Activated CD8-positive, alpha-beta memory T cell treated with anti-CD3 and anti-CD28 coated beads, Interleukin-2, amount 10 ng/mL, durations not matched to agents 7 days and 5 days (primary cell): ENCODE data around the gene RDH5. TPM values are rescaled to one million over a fixed set of nuclear protein-coding genes. Genes with fewer than 3 reads are reported as not detected.

Experiments used
- ATAC-seq: fragments of 150-1000 bp; cut with Tn5 transposase; one replicate; pipeline ENCODE4 v1.10.0; 2021; ENCODE audit warnings: moderate library complexity
- CTCF ChIA-PET: fragments of 350-600 bp; sonication (Branson Sonifier 250); formaldehyde crosslinking; loops from one replicate; lab custom pipeline; 2021; ENCODE audit warnings: antibody characterized with exemption; lab: Charles Lee
- DNase-seq: peaks from one replicate; pipeline ENCODE4 v3.0.0-alpha.2; 2020
- H3K27ac Mint-ChIP-seq: one replicate; pipeline ENCODE4 v1.8.0; 2021; ENCODE audit warnings: mild to moderate bottlenecking, mixed read lengths
- H3K27me3 Mint-ChIP-seq: one replicate; pipeline ENCODE4 v1.8.0; 2021; ENCODE audit warnings: mixed read lengths
- H3K36me3 Mint-ChIP-seq: one replicate; pipeline ENCODE4 v1.8.0; 2021; ENCODE audit warnings: mild to moderate bottlenecking, mixed read lengths
- H3K4me1 Mint-ChIP-seq: one replicate; pipeline ENCODE4 v1.8.0; 2021; ENCODE audit warnings: mixed read lengths
- H3K4me3 Mint-ChIP-seq: one replicate; pipeline ENCODE4 v1.8.0; 2021; ENCODE audit warnings: mild to moderate bottlenecking, moderate library complexity, mixed read lengths
- H3K9me3 Mint-ChIP-seq: one replicate; pipeline ENCODE4 v1.8.0; 2022; ENCODE audit warnings: low read depth, mixed read lengths
- total RNA-seq, 2 experiments: library from RNA; stranded (reverse); gene quantifications; one replicate each; pipeline ENCODE4 v1.2.3, GENCODE V29; 2021

RDH5 gene, protein sequence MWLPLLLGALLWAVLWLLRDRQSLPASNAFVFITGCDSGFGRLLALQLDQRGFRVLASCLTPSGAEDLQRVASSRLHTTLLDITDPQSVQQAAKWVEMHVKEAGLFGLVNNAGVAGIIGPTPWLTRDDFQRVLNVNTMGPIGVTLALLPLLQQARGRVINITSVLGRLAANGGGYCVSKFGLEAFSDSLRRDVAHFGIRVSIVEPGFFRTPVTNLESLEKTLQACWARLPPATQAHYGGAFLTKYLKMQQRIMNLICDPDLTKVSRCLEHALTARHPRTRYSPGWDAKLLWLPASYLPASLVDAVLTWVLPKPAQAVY
- total RNA-seq: 10 to 100 TPM; 11.1 to 14.4 TPM

DNA sequence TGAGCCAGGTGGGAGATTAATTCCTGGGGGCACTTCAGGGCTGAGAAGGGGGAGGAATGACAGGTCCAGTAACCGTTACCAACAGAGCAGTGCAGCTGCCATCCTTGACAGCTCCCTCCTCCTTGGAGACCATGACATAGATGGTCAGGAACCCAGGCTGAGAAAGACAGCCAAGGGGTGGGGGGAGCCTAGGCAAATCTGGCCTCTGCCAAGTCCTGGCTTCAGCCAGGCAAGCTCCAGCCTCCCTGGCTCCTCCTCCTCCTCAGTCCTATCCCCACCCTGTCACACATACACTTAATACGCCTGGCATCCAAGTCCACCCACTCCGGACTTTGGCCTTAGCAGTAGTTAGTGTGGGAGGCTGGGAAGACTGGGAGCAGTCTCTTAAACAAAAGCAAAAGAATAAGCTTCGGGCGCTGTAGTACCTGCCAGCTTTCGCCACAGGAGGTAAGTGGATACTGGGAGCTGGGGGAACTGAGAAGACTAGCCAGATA, at the start of gene RDH5:
Gene RDH5 (plus strand): TSS at position 323 of the 494 bp plus-strand sequence. CDS start 792 bp downstream, outside the sequence.
- Mint-ChIP-seq H3K4me1 (peaks cover 68% of the 10 kb centered on the region), H3K27me3 (peaks cover 2% of the 10 kb centered on the region), H3K27ac (peak within 1 kb of the TSS; percentile 49), H3K9me3 (no peaks in the 10 kb centered on the region), H3K4me3 (no peak within 1 kb of the TSS), H3K36me3 (peaks cover 10% of the 10 kb centered on the region)
- CTCF ChIA-PET: interaction anchor here (1.0 to 11.3 kb wide), 5 partner anchors 10 to 206 kb away, joined by 3 to 233 read pairs (median 7); partner anchors contain the start of gene CD63
- no peak for ATAC-seq
- no peak for DNase-seq

DNA sequence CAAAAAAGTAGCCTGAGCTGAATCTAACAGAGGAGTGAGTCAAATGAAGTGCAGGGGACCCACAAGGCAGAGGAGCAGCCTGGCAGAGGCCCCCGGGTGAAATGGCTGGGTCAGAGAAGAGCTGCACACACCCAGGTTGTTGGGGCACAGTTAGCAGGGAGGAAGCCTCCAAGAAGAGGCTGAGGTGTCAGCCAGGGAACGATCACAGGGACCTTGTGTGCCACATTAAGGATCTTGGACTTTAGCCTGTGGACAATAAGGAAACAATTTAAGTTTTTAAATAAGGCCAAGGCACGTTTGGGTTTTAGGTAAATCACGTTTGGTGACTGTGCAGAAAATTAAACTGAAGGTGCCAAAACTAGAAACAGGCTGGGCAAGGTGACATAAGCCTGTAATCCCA, 48.4 kb upstream of the RDH5 start:
- CTCF ChIA-PET: no interaction called here
- Mint-ChIP-seq H3K4me1 (peaks cover 4% of the 10 kb centered on the region), H3K27me3 (peaks cover 20% of the 10 kb centered on the region), H3K9me3 (no peaks in the 10 kb centered on the region), H3K4me3 (no peak overlapping the region), H3K27ac (no peak overlapping the region), H3K36me3 (no peaks in the 10 kb centered on the region)
- DNase-seq (no peak), ATAC-seq (no peak)

DNA sequence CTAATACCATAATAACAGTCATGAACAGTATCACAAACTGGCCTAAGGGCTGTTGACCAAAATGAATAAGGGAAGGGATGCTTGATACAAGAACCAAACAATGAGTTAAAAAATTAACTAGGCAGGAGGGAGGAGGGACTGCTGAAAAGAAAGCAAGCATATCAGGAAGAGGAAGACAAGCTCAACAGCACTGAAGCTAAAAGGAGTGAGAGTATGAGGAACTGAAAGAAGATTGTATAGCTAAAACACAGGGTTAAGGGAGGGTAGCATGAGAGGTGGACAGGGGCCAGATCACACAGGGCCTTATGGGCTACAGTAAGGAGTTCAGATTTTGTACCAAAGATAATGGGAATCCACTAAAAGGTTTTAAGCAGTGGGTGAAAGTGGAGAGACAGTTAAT, 46.6 kb upstream of the RDH5 start:
- H3K27me3 Mint-ChIP-seq: peaks cover 18% of the 10 kb centered on the region
- H3K36me3 Mint-ChIP-seq: no peaks in the 10 kb centered on the region
- H3K4me1 Mint-ChIP-seq: no peaks in the 10 kb centered on the region
- CTCF ChIA-PET: interaction anchor here (0.9 to 1.0 kb wide), 2 partner anchors 17 to 27 kb away, joined by 5 read pairs; no protein-coding TSS in a partner anchor
- H3K4me3 Mint-ChIP-seq: no peak overlapping the region
- no peaks in the 10 kb centered on the region for H3K9me3 Mint-ChIP-seq
- DNase-seq (no peak), ATAC-seq (no peak)
- no peak overlapping the region for H3K27ac Mint-ChIP-seq

DNA sequence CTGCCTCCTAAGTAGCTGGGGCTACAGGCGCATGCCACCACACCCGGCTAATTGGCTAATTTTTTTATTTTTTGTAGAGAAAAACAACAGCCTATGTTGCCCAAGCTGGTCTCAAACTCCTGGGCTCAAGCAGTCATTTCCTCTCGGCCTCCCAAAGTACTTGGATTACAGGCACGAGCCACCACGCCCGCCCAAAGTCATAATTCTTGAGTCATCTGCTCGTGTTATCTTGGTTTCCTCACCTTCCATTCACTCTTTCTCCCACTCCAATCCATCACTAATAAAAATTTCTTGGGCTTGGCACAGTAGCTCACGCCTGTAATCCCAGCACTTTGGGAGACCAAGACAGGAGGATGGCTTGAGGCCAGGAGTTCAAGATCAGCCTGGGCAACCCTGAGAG, 44.5 kb upstream of the RDH5 start:
- H3K27ac Mint-ChIP-seq: no peak overlapping the region
- CTCF ChIA-PET: interaction anchor here (0.6 to 1.3 kb wide), 2 partner anchors 19 to 188 kb away, joined by 3 read pairs; no protein-coding TSS in a partner anchor
- ATAC-seq (no peak), DNase-seq (no peak)
- H3K4me3 Mint-ChIP-seq: no peak overlapping the region
- peaks cover 32% of the 10 kb centered on the region for H3K27me3 Mint-ChIP-seq
- H3K36me3 Mint-ChIP-seq: no peaks in the 10 kb centered on the region
- H3K9me3 Mint-ChIP-seq: no peaks in the 10 kb centered on the region
- no peaks in the 10 kb centered on the region for H3K4me1 Mint-ChIP-seq

DNA sequence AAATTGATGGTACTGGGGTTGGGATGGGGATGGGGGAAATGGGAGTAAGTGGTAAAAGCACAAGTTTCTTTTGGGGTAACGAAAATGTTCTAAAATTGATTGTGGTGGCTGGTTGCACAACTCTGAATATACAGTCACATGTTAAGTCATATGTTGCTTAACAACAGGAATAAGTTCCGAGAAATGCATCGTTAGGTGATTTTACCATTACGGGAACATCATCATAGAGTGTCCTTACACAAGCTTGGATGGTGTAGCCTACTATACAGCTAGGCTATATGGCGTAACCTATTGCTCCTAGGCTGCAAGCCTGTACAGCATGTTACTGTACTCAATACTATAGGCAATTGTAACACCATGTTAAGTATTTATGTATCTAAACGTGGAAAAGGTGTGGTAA, 43.5 kb upstream of the RDH5 start:
- DNase-seq: no peak
- CTCF ChIA-PET: interaction anchor here (0.6 kb wide), 1 partner anchor 1485 kb away, joined by 3 read pairs; no protein-coding TSS in a partner anchor
- no peak for ATAC-seq
- Mint-ChIP-seq H3K9me3 (no peaks in the 10 kb centered on the region), H3K4me3 (no peak overlapping the region), H3K27me3 (peaks cover 43% of the 10 kb centered on the region), H3K27ac (no peak overlapping the region), H3K36me3 (no peaks in the 10 kb centered on the region), H3K4me1 (peaks cover 9% of the 10 kb centered on the region)

DNA sequence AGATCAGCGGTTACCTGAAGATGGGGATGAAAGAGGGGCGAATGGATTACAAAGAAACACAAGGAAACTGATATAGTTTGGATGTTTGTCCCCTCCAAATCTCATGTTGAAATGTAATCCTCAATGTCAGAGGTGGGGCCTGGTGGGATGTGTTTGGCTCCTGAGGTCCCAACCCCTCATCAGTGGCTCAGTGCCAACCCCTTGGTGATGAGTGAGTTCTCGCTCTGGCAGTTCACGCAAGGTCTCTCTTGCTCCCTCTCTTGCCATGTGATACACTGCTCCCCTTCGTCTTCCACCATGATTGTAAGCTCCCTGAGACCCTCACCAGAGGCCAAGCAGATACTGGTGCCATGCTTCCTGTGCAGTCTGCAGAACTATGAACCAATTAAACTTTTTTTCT, 40.5 kb upstream of the RDH5 start:
- H3K9me3 Mint-ChIP-seq: no peaks in the 10 kb centered on the region
- no peak overlapping the region for H3K27ac Mint-ChIP-seq
- H3K4me3 Mint-ChIP-seq: no peak overlapping the region
- H3K27me3 Mint-ChIP-seq: peaks cover 56% of the 10 kb centered on the region
- no peaks in the 10 kb centered on the region for H3K36me3 Mint-ChIP-seq
- CTCF ChIA-PET: no interaction called here
- H3K4me1 Mint-ChIP-seq: peaks cover 10% of the 10 kb centered on the region
- DNase-seq (no peak), ATAC-seq (no peak)

DNA sequence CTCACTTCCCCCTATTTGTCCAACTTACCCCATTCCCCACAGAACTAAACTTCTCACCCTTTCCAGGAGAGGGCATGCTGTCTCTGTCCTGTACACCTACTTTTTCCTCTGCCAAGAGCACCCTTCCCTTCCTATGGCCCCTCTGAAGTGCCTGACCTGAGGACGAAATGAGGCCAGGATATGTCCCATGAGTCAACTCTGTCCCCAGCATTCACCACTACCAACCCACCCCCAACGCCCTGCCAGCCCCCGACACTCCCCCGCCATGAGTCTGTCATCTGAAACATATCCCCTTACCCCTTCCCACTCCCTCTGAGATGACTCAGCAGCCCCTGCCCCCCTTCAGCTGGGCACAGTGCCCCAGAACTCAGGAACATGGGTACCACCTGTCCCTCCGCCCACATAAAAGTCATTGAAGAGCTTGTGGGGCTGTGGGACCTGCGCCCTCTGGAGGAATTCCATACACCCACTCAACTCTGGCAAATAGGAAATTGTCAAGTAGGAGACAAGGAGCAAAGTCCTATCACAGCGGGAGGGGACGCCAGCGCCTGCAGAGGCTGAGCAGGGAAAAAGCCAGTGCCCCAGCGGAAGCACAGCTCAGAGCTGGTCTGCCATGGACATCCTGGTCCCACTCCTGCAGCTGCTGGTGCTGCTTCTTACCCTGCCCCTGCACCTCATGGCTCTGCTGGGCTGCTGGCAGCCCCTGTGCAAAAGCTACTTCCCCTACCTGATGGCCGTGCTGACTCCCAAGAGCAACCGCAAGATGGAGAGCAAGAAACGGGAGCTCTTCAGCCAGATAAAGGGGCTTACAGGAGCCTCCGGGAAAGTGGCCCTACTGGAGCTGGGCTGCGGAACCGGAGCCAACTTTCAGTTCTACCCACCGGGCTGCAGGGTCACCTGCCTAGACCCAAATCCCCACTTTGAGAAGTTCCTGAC, 38.8 kb upstream of the RDH5 start:
- H3K4me3 Mint-ChIP-seq: no peak overlapping the region
- no peaks in the 10 kb centered on the region for H3K36me3 Mint-ChIP-seq
- peaks cover 10% of the 10 kb centered on the region for H3K4me1 Mint-ChIP-seq
- ATAC-seq (peak; percentile 57), DNase-seq (no peak)
- H3K9me3 Mint-ChIP-seq: no peaks in the 10 kb centered on the region
- CTCF ChIA-PET: interaction anchor here (0.6 to 2.2 kb wide), 2 partner anchors 25 to 48 kb away, joined by 3 to 12 read pairs; no protein-coding TSS in a partner anchor
- H3K27ac Mint-ChIP-seq: no peak overlapping the region
- peaks cover 44% of the 10 kb centered on the region for H3K27me3 Mint-ChIP-seq

DNA sequence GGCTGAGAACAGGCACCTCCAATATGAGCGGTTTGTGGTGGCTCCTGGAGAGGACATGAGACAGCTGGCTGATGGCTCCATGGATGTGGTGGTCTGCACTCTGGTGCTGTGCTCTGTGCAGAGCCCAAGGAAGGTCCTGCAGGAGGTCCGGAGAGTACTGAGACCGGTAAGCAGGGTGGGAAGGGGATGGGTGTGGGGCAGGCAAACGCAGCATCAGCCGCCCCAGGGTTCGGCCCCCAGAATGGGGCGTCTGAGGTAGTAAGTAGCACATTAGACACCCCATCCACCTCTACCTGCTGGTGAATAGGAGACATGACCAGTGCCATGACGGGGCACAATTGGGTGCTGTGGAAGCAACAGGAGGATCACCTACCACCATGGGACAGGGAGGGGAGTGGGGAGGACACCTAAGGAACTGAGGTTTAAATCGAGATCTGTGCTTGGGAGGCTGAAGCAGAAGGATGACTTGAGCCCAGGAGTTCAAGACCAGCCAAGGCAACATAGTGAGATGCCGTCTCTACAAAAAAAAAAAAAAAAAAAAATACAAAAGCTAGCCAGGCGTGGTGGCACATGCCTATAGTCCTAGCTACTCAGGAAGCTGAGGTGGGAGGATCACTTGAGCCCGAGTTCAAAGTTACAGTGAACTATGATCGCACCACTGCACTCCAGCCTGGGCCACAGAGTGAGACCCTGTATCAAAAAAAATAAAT, 38.0 kb upstream of the RDH5 start:
- DNase-seq: no peak

DNA sequence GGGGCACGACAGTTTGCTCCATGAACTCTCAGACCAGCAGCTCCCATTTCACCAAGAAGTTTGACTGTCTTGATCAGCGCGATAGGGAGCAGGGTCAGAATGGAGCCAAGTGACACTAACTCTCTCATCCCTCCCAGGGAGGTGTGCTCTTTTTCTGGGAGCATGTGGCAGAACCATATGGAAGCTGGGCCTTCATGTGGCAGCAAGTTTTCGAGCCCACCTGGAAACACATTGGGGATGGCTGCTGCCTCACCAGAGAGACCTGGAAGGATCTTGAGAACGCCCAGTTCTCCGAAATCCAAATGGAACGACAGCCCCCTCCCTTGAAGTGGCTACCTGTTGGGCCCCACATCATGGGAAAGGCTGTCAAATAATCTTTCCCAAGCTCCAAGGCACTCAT, 36.5 kb upstream of the RDH5 start:
- no peaks in the 10 kb centered on the region for H3K9me3 Mint-ChIP-seq

More for the DNA sequence above, 38.0 kb upstream of the RDH5 start:
- Mint-ChIP-seq H3K27ac (no peak overlapping the region), H3K4me3 (no peak overlapping the region), H3K9me3 (no peaks in the 10 kb centered on the region), H3K4me1 (peaks cover 13% of the 10 kb centered on the region), H3K27me3 (peaks cover 42% of the 10 kb centered on the region), H3K36me3 (no peaks in the 10 kb centered on the region)
- ATAC-seq: no peak
- CTCF ChIA-PET: interaction anchor here (0.6 to 2.2 kb wide), 2 partner anchors 26 to 64 kb away, joined by 3 to 12 read pairs; no protein-coding TSS in a partner anchor

DNA sequence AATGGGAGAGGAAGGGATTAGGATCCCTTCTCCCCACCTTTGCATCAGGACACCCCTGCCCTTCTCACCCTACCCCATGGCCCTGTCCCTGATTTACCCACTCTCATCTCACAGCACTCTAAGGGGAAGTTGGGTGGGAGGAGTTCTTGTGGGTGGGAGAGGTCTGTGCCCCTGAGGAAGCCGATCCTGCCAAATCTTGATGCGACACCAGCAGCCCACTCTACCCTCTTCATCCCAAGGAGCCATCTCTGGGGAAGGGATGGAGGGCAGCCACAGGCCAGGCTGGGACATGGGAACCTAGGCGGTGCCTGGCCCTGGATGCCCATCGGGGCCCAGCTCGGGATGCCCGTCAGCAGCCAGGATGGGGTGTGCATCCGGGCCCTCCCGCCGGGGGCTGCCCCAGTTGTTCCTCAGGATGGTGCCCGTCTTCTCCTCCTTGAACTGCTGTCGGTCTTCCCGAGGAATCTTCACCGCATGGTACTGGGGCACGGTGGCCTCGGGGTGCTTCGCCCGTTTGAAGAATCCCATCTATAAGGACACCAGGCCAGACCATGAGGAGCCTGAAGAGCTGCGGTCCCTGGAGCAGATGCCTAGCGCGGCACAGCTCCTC, 35.3 kb upstream of the RDH5 start:
- CTCF ChIA-PET: no interaction called here
- ATAC-seq (no peak), DNase-seq (no peak)
- Mint-ChIP-seq H3K27ac (no peak overlapping the region), H3K36me3 (no peaks in the 10 kb centered on the region), H3K9me3 (no peaks in the 10 kb centered on the region), H3K27me3 (peaks cover 31% of the 10 kb centered on the region), H3K4me1 (peaks cover 17% of the 10 kb centered on the region), H3K4me3 (no peak overlapping the region)

More for the DNA sequence above, 36.5 kb upstream of the RDH5 start:
- Mint-ChIP-seq H3K4me1 (peaks cover 17% of the 10 kb centered on the region), H3K27me3 (peaks cover 41% of the 10 kb centered on the region), H3K4me3 (no peak overlapping the region), H3K36me3 (no peaks in the 10 kb centered on the region), H3K27ac (no peak overlapping the region)
- CTCF ChIA-PET: no interaction called here
- no peak for ATAC-seq
- no peak for DNase-seq

DNA sequence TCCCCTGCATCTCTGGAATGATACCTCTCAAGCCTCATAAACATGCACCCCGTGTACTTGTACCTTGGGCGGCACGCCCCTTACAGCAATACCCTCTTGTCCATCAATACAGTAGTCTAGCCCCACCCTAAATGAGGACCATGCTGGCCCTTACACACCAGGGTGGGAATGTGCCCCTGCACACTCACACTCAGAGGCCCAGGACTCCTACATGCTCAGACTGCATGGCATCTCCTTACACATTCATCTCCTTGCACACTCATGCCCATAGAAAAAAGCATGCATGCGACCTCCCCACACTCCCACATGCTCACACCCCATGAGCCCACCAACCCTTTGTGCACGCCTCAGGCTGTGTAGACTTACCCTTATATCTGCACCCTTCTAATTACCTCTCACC, 34.5 kb upstream of the RDH5 start:
- CTCF ChIA-PET: interaction anchor here (1.2 kb wide), 1 partner anchor 25 kb away, joined by 3 read pairs; no protein-coding TSS in a partner anchor
- Mint-ChIP-seq H3K27ac (no peak overlapping the region), H3K9me3 (no peaks in the 10 kb centered on the region), H3K36me3 (no peaks in the 10 kb centered on the region), H3K4me1 (peaks cover 17% of the 10 kb centered on the region), H3K4me3 (no peak overlapping the region), H3K27me3 (peaks cover 27% of the 10 kb centered on the region)
- no peak for DNase-seq
- ATAC-seq: no peak

DNA sequence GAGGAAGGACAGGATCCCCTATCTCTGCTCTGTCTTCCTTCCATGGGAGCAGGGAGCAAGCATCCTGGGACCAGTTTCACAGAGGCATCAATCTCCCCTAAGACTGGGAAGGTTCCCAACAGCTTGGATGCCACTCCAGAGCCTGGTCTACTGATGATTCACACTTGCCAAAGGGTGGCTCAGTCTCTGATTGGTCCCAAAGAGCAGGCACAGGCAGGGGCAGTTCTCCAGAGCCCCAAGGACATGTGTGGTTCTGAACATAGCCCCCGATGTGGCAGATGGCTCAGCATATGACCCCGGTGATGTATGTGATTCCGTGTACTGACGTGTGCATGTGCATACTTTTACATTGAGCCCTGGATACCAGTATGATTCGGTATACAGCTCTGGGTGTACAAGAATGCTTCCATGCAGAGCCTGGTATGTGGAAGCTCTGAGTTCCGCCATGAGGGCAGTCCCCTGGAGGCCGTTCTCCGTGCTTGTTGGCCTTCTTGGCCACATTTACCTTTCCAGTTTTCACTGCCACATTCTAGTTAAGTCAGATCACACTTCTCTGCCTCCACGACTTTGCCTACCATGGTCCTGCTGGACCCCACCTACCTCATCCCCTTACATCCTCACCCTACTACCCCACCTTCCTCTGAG, 33.7 kb upstream of the RDH5 start:
- ATAC-seq: no peak
- no peaks in the 10 kb centered on the region for H3K9me3 Mint-ChIP-seq
- DNase-seq: no peak
- CTCF ChIA-PET: interaction anchor here (1.2 kb wide), 1 partner anchor 24 kb away, joined by 3 read pairs; no protein-coding TSS in a partner anchor
- peaks cover 11% of the 10 kb centered on the region for H3K4me1 Mint-ChIP-seq
- H3K27me3 Mint-ChIP-seq: peaks cover 19% of the 10 kb centered on the region
- no peak overlapping the region for H3K27ac Mint-ChIP-seq
- no peaks in the 10 kb centered on the region for H3K36me3 Mint-ChIP-seq
- no peak overlapping the region for H3K4me3 Mint-ChIP-seq
